SK-N-MC (cell line): ENCODE data around the gene RARRES2.

Experiments
- EZH2 ChIP-seq: fragments of 200-600 bp; sonication (generic); IDR thresholded peaks from one replicate; pipeline ENCODE4 v1.6.1; 2017; ENCODE audit warnings: antibody characterized with exemption
- FOXP2 ChIP-seq: optimal IDR thresholded peaks from 2 replicates; pipeline ENCODE3; 2011; ENCODE audit warnings: mild to moderate bottlenecking, moderate library complexity; ENCODE audit not compliant: insufficient read depth; ENCODE audit errors: extremely low read length, control extremely low read depth

GRCh38 chr7:150361402-150361801 is 20.0 kb upstream of the RARRES2 start:
- TF ChIP-seq EZH2 (no peak), FOXP2 (no peak)
